GM19467 (cell line): ENCODE data around the gene ELL.
A peak's percentile ranks its signal among the peaks of the same experiment; 100 is the strongest.

ENCODE experiments used
- ATAC-seq: cut with Tn5 transposase; IDR thresholded peaks from one replicate; pipeline ENCODE4 v1.9.1; 2021; ENCODE audit warnings: mild to moderate bottlenecking, moderate library complexity; ENCODE audit not compliant: unreplicated experiment

ELL gene

GRCh38 chr19:18436671-18437490, 85.0 kb downstream of the ELL start:
- peak; percentile 41 for ATAC-seq

GRCh38 chr19:18435842-18436670, 85.8 kb downstream of the ELL start:
- ATAC-seq = no peak

- no peak for ATAC-seq
Measured at GRCh38 chr19:18435178-18435841, 86.6 kb downstream of the ELL start.

DNA sequence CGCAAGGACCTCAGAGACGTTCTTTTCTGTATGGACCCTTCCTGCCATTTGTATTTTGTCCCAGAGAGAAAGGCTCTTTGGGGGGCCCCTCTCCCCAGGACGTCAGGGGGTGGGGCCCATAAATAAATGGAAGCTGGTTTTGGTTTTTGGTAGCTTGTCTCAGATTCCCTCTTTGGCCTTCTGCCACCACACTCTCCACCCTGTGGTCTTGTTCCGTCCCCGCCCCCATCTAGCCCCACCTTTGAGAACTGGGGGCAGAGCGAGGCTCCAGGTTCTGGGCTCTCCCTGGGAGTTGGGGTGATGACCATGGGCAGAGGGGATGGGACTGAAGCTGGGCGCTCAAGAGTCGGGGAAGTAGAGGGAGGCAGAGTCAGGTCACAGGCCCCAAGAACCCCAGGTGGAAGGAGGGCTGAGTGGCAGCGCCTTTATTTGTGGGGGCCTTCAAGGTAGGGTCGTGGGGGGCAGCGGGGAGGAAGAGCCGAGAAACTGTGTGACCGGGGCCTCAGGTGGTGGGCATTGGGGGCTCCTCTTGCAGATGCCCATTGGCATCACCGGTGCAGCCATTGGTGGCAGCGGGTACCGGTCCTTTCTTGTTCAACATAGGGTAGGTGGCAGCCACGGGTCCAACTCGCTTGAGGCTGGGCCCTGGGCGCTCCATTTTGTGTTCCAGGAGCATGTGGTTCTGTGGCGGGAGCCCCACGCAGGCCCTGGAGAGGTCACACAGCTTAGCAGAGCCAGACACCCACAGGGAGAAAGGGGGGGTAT, 87.3 kb downstream of the ELL start:
- no peak for ATAC-seq

DNA sequence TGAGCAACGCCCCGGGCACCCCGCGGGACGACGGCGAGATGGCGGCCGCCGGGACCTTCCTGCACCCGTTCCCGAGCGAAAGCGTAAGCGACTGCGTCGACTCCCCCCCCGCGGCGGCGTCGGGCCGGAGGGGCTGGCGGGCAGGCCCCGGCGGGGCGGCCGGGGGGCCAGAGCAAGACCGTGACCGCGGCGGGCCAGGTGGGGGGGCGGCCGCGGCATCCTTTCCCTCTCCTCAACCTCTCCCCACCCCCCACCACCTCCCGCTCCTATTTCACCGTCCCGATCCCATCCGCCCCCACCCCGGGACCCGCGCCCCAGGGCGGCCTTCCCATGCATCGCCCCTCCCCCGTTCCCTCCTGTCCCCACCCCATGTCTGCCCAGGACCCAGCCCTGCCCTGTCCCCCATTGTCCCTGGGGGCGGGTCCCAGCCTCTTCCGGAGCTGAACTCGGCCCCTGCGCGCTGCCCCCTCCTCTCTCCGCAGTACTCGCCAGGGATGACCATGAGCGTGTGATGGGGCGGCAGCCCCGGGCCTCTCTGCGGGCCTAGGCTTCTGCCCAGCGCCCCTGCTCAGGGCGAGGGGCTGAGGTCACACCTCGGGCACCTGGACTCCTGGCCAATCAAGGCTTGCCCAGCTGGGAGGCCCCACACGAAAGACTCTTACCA, 88.0 kb downstream of the ELL start:
- ATAC-seq = no peak

GRCh38 chr19:18433015-18433691, 88.7 kb downstream of the ELL start:
- no peak for ATAC-seq

DNA sequence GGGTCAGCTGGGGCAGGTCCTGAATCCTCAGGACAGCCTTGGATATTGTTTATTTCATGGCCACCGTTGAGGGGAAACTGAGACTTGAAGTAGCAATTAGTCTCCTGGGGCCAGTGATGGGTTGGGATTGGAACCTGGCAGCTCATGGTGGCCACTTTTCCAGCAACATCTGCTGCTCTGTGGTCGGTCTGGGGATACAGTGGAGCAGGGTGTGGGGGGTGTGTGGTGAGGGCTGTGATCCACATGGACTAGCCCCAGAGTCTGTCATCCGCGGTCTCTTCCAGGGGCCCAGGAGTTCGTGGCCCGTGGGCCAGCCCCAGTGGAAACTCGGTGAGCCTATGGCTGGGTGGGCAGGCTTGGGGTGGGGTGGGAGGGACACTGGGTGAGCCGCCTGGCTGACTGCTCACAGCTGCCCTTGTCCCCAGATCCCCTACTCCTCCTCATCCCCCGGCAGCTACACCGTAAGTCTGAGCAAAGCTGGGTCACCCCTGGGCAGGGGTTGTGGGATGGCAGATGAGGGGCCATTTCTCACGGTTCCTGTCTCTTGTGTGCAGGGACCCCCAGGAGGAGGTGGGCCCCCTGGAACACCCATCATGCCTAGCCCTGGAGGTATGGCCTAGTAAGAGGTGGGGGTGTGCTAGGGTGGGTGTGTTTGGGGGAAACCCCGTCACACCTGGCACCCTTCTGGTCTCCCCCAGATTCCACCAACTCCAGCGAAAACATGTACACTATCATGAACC, 89.4 kb downstream of the ELL start:
- no peak for ATAC-seq

- ATAC-seq = no peak
Measured at GRCh38 chr19:18431351-18432197, 90.3 kb downstream of the ELL start.

DNA sequence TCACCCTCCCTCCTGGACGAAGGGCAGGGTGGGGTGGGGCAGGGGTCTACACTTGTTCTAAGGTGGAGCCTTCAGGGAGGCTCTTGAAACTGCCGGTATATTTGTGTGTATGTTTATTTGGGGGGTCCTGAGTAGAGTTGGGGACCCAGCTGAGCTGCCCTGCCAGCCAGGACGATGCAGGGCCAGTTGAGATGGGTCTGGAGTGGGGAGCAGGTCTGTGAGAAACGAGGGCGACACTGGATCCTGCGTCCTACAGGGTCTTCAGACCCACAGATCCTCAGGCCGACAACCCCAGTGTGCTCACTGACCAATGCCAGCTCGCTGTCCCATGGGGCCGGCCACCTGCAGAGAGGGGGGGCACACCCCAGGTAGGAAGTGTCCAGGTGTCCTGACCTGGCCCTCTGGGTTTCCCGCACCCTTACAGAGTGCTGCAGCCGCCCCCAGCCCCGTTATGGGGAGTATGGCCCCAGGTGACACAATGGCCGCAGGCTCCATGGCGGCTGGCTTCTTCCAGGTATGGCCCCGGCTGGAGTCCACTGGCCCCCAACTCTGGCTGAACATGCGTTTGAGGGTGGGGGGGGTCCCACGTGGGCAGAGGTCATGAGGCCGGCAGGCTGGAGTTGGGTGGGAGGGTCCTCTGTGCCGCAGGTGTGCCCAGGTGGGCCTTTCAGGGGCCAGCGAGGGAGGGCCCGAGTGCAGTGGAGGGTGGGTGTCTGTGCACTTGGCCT, 91.3 kb downstream of the ELL start:
- no peak for ATAC-seq

- no peak for ATAC-seq
Measured at GRCh38 chr19:18429717-18430416, 92.0 kb downstream of the ELL start.

- ATAC-seq = peak; percentile 50
Measured at GRCh38 chr19:18428787-18429674, 92.8 kb downstream of the ELL start.

- peak; percentile 2 for ATAC-seq
Measured at GRCh38 chr19:18428173-18428786, 93.6 kb downstream of the ELL start.

- no peak for ATAC-seq
Measured at GRCh38 chr19:18427743-18428113, 94.1 kb downstream of the ELL start.

DNA sequence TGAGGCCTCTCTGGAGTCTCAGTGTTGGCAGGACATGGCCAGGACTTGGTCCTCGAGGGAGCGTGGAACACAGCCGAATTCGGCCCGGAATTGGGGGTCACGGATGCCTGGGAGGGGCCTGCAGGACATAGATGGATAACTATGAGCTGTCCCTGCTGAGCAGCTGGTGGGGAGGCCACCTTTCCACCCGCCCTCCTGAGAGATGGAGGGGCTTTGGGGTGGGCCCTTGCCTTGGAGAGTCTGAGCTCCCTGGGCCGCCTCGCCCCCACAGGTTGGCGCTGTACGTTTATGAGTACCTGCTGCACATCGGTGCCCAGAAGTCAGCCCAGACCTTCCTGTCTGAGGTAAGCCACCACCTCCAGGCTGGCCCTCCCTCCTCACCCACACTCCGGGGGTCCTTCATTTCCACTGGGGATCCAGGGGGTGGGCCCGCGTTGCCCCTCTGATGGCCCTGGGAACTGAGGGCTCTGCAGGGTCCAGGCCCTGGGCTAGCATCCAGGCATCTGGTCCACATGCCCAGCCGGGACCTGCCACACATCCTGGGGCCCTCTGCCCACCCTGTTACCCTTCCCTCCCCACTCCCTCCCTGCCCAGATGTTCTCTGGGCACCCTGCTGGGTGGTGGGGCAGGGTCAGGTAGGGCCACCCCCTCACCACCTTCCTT, 94.7 kb downstream of the ELL start:
- no peak for ATAC-seq

- ATAC-seq = no peak
Measured at GRCh38 chr19:18426416-18426767, 95.5 kb downstream of the ELL start.
